Psoas muscle (tissue), 8 donors: ENCODE data around the gene NGDN. TPM values are rescaled to one million over a fixed set of nuclear protein-coding genes. Genes with fewer than 3 reads are reported as not detected.

Source experiments
- ATAC-seq, 4 donors: fragments of 200-7000 bp; cut with Tn5 transposase; one replicate each; pipeline ENCODE4 v1.9.1; 2020; ENCODE audit warnings: moderate library complexity in 3 of 4, mild to moderate bottlenecking in 2 of 4
- DNase-seq, 2 donors: peaks; one replicate each; pipeline ENCODE4 v3.0.0-alpha.2; 2020
- H3K27ac ChIP-seq: fragments of 200-600 bp; one replicate; pipeline ENCODE4 v1.8.0; 2022
- H3K27me3 ChIP-seq, 3 donors: fragments of 200-600 bp in 1 of 3; one replicate each; pipeline versions ENCODE4 v1.6.1 to v1.8.0; 2013 to 2022; ENCODE audit warnings: low read length in 2 of 3, mild to moderate bottlenecking in 2 of 3, moderate library complexity in 1 of 3; ENCODE audit not compliant: insufficient read depth in 3 of 3
- H3K36me3 ChIP-seq, 2 donors: fragments of 200-600 bp in 1 of 2; one replicate each; pipeline versions ENCODE4 v1.6.1 to v1.8.0; 2013 to 2022; ENCODE audit warnings: low read depth in 1 of 2, mild to moderate bottlenecking in 1 of 2, moderate library complexity in 1 of 2; ENCODE audit not compliant: insufficient read depth in 1 of 2
- H3K4me1 ChIP-seq: fragments of 200-600 bp; one replicate; pipeline ENCODE4 v1.8.0; 2022
- H3K4me3 ChIP-seq: fragments of 200-600 bp; one replicate; pipeline ENCODE4 v1.8.0; 2022; ENCODE audit warnings: mild to moderate bottlenecking
- H3K9me3 ChIP-seq: fragments of 200-600 bp; one replicate; pipeline ENCODE4 v1.8.0; 2022
- CTCF ChIP-seq: fragments of 200-600 bp; IDR thresholded peaks from one replicate; pipeline ENCODE4 v1.8.0; 2022; ENCODE audit warnings: antibody characterized with exemption
- WGBS, 3 donors: extraction: QIAGEN DNeasy Blood & Tissue Kit; methylation state at CpG; one replicate each; pipeline versions ENCODE4 v1.1.6 to v1.1.7; 2013; 5-methylcytosine and 5-hydroxymethylcytosine counted together
- intact Hi-C, 2 donors: fragments of 100-400 bp; cut with DNase I; formaldehyde crosslinking; loops; one replicate each; pipeline versions ENCODE4 v1.11.0 to v1.14.2; 2022
- polyA plus RNA-seq, 3 donors: library from polyadenylated mRNA; stranded (reverse); fragments of 200-250 nt; gene quantifications; one replicate each; pipeline ENCODE4 v1.2.3, GENCODE V29; 2013
- total RNA-seq, 4 donors: library from RNA; stranded (reverse); fragmentation: NEBNext Ultra II Directional in 2 of 4; extraction: Animal tissue kit (Norgen Biotek cat#: 25700) in 2 of 4; gene quantifications; one replicate each; pipeline versions ENCODE4 v1.2.1 to v1.2.4, GENCODE V29; 2021 to 2023
- donor health status: healthy with polysubstance abuse.
- donor health status: DM: no; HTN: no; CAD: no; lungs with moderate emphysema.
- donor health status: Bipolar disorder and iron deficiency.
- donor health status: healthy.
- donor health status: DM: yes; HTN: yes; CAD: no.
- donor health status: DM: no; HTN: no; CAD: no.
- donor health status: DM: no; HTN: no; CAD: no.
- donor health status: DM: yes; HTN: yes; CAD: no.

Gene NGDN
- total and polyA plus RNA-seq, 7 donors, result 20.3 to 91.1 (median 49.9) TPM

- no peaks in the 10 kb centered on the region for H3K9me3 ChIP-seq
- H3K27ac ChIP-seq, result no peak overlapping the region
- ATAC-seq (no peak), DNase-seq (no peak)
- no peaks in the 10 kb centered on the region for H3K27me3 ChIP-seq
- no peak for TF ChIP-seq CTCF
- no peaks in the 10 kb centered on the region for H3K4me1 ChIP-seq
- WGBS, 3 donors, result 85 to 93% (median 87%) methylated on average over 14 of the region's 14 CpGs
- H3K4me3 ChIP-seq, result no peak overlapping the region
- H3K36me3 ChIP-seq, result no peaks in the 10 kb centered on the region
- intact Hi-C loops, result no loop called here
These were observed 55.5 kb downstream of the NGDN start for GRCh38 chr14:23524954-23525353.

- no peak for ATAC-seq
- Histone ChIP-seq H3K27me3 (no peaks in the 10 kb centered on the region), H3K4me1 (no peaks in the 10 kb centered on the region), H3K36me3 (no peaks in the 10 kb centered on the region), H3K4me3 (no peak overlapping the region), H3K27ac (no peak overlapping the region), H3K9me3 (no peaks in the 10 kb centered on the region)
- DNase-seq, result no peak
- intact Hi-C loops, result no loop called here
- TF ChIP-seq CTCF, result no peak
- 67 to 75% (median 74%) methylated on average over 8 of the region's 8 CpGs for WGBS, 3 donors
These were observed 56.1 kb downstream of the NGDN start for GRCh38 chr14:23525611-23526010.

Other genes starting within 250 kb of the NGDN start
- gene RNF212B, start 231.8 kb upstream of the NGDN start, total RNA-seq, result not detected
- gene RNF212B, start 231.8 kb upstream of the NGDN start, polyA plus RNA-seq, result not detected
- 10 to 100 TPM in 2 of 4 donors, 1 to 10 TPM in 2; 6.3 to 13.4 (median 9.6) TPM for gene HOMEZ, start 183.6 kb upstream of the NGDN start, total RNA-seq
- gene HOMEZ, start 183.6 kb upstream of the NGDN start, polyA plus RNA-seq, result 1 to 10 TPM; 3.5 to 4.8 (median 4.5) TPM
- gene PPP1R3E, start 166.8 kb upstream of the NGDN start, total RNA-seq, result 10 to 100 TPM in 2 of 4 donors, 1 to 10 TPM in 2; 6.4 to 15.2 (median 9.5) TPM
- 10 to 100 TPM in 1 of 3 donors, 1 to 10 TPM in 2; 5.6 to 23.1 (median 9.9) TPM for gene PPP1R3E, start 166.8 kb upstream of the NGDN start, polyA plus RNA-seq
- gene BCL2L2, start 162.9 kb upstream of the NGDN start, total RNA-seq, result 10 to 100 TPM; 17.8 to 30.2 (median 26.7) TPM
- 10 to 100 TPM; 12.1 to 23.8 (median 20.6) TPM for gene BCL2L2, start 162.9 kb upstream of the NGDN start, polyA plus RNA-seq
- gene PABPN1, start 148.2 kb upstream of the NGDN start, total RNA-seq, result 10 to 100 TPM; 65.2 to 84.0 (median 79.6) TPM
- gene PABPN1, start 148.2 kb upstream of the NGDN start, polyA plus RNA-seq, result 100 to 1,000 TPM in 2 of 3 donors, 10 to 100 TPM in 1; 73.6 to 104 (median 102) TPM
- 1 to 10 TPM in 3 of 4 donors, under 1 TPM in 1; 0.95 to 6.3 (median 1.8) TPM for gene SLC22A17, start 116.8 kb upstream of the NGDN start, total RNA-seq
- gene SLC22A17, start 116.8 kb upstream of the NGDN start, polyA plus RNA-seq, result 1 to 10 TPM; 1.1 to 1.4 (median 1.2) TPM
- 1 to 10 TPM in 3 of 4 donors, under 1 TPM in 1; 0.93 to 2.5 (median 1.4) TPM for gene EFS, start 104.5 kb upstream of the NGDN start, total RNA-seq
- 1 to 10 TPM in 2 of 3 donors, under 1 TPM in 1; 0.98 to 1.1 (median 1.1) TPM for gene EFS, start 104.5 kb upstream of the NGDN start, polyA plus RNA-seq
- gene IL25, start 96.9 kb upstream of the NGDN start, total RNA-seq, result not detected
- under 1 TPM in 1 of 3 donors, not detected in 2; 0.01 TPM for gene IL25, start 96.9 kb upstream of the NGDN start, polyA plus RNA-seq
- not detected for gene CMTM5, start 92.7 kb upstream of the NGDN start, total RNA-seq
- under 1 TPM; 0.20 to 0.63 (median 0.32) TPM for gene CMTM5, start 92.7 kb upstream of the NGDN start, polyA plus RNA-seq
- 100 to 1,000 TPM in 3 of 4 donors, 10 to 100 TPM in 1; 44.1 to 532 (median 191) TPM for gene MYH6, start 61.4 kb upstream of the NGDN start, total RNA-seq
- gene MYH6, start 61.4 kb upstream of the NGDN start, polyA plus RNA-seq, result 100 to 1,000 TPM in 1 of 3 donors, 10 to 100 TPM in 2; 50.3 to 143 (median 60.7) TPM
- gene MYH7, start 34.0 kb upstream of the NGDN start, total RNA-seq, result over 10,000 TPM in 1 of 4 donors, 1,000 to 10,000 TPM in 3; 4,588 to 15,830 (median 8,724) TPM
- gene MYH7, start 34.0 kb upstream of the NGDN start, polyA plus RNA-seq, result 1,000 to 10,000 TPM; 1,035 to 2,043 (median 1,534) TPM
- gene ZFHX2, start 82.1 kb downstream of the NGDN start, total RNA-seq, result 1 to 10 TPM in 1 of 4 donors, under 1 TPM in 3; 0.39 to 2.9 (median 0.63) TPM
- gene ZFHX2, start 82.1 kb downstream of the NGDN start, polyA plus RNA-seq, result under 1 TPM; 0.11 to 0.71 (median 0.69) TPM
- gene THTPA, start 86.6 kb downstream of the NGDN start, total RNA-seq, result 10 to 100 TPM; 18.5 to 29.9 (median 23.2) TPM
- gene THTPA, start 86.6 kb downstream of the NGDN start, polyA plus RNA-seq, result 10 to 100 TPM; 23.0 to 53.5 (median 26.2) TPM
- 10 to 100 TPM in 1 of 4 donors, 1 to 10 TPM in 3; 4.4 to 11.0 (median 6.1) TPM for gene AP1G2, start 98.1 kb downstream of the NGDN start, total RNA-seq
- 1 to 10 TPM; 3.3 to 5.3 (median 4.3) TPM for gene AP1G2, start 98.1 kb downstream of the NGDN start, polyA plus RNA-seq
- under 1 TPM; 0.05 to 0.62 (median 0.17) TPM for gene JPH4, start 109.1 kb downstream of the NGDN start, total RNA-seq
- under 1 TPM; 0.01 to 0.13 (median 0.03) TPM for gene JPH4, start 109.1 kb downstream of the NGDN start, polyA plus RNA-seq
- under 1 TPM in 1 of 4 donors, not detected in 3; 0.21 TPM for gene DHRS2, start 166.7 kb downstream of the NGDN start, total RNA-seq
- gene DHRS2, start 166.7 kb downstream of the NGDN start, polyA plus RNA-seq, result under 1 TPM; 0.04 to 0.55 (median 0.22) TPM